IMR-90 (cell line): ENCODE data around the gene GALNT7. TPM values are rescaled to one million over a fixed set of nuclear protein-coding genes. Genes with fewer than 3 reads are reported as not detected.
A peak's percentile ranks its signal among the peaks of the same experiment; 100 is the strongest.

ENCODE experiments used
- ATAC-seq: fragments of 200-7000 bp; cut with Tn5 transposase; 2 replicates; pipeline ENCODE4 v1.9.1; 2020; ENCODE audit warnings: low read depth, mild to moderate bottlenecking, moderate library complexity
- BruUV-seq: library from RNA; stranded (reverse); fragments of 400-500 nt; replicated peaks from 2 replicates; lab custom pipeline; 2021; lab: Mats Ljungman, UMichigan
- CTCF ChIA-PET: fragments of 300-600 bp; formaldehyde crosslinking; extraction: SDS; loops from one replicate; lab custom pipeline; 2021; ENCODE audit warnings: antibody characterized with exemption; lab: Yijun Ruan, JAX
- POLR2A ChIA-PET: fragments of 300-600 bp; sonication (Branson Sonifier 250); formaldehyde crosslinking; loops from one replicate; lab custom pipeline; 2022; ENCODE audit warnings: antibody characterized with exemption; ENCODE audit not compliant: unreplicated experiment; lab: Charles Lee
- DNase-seq: peaks from one replicate; pipeline ENCODE4 v3.0.0; 2013
- H2AFZ ChIP-seq: replicated peaks from 2 replicates; pipeline ENCODE3; 2013; ENCODE audit warnings: low read length, mild to moderate bottlenecking; ENCODE audit not compliant: poor library complexity
- H2AK5ac ChIP-seq: 2 replicates; pipeline ENCODE4 v1.6.1; 2013; ENCODE audit warnings: low read depth, low read length, inconsistent platforms
- H2AK9ac ChIP-seq: replicated peaks from 2 replicates; pipeline ENCODE3; 2013; ENCODE audit warnings: mild to moderate bottlenecking, low read depth, low read length, moderate library complexity; ENCODE audit not compliant: poor library complexity
- H2BK120ac ChIP-seq: 2 replicates; pipeline ENCODE4 v1.6.1; 2013; ENCODE audit warnings: low read depth, low read length, inconsistent platforms
- H2BK15ac ChIP-seq: 3 replicates; pipeline ENCODE4 v1.6.1; 2013; ENCODE audit warnings: low read depth, low read length, inconsistent platforms
- H2BK20ac ChIP-seq: 2 replicates; pipeline ENCODE4 v1.6.1; 2013; ENCODE audit warnings: low read depth, mild to moderate bottlenecking, inconsistent platforms, low read length, moderate library complexity
- H2BK5ac ChIP-seq: 2 replicates; pipeline ENCODE4 v1.6.1; 2013; ENCODE audit warnings: mild to moderate bottlenecking, low read depth, low read length, inconsistent platforms; ENCODE audit not compliant: poor library complexity, severe bottlenecking
- H3K14ac ChIP-seq: replicated peaks from 2 replicates; pipeline ENCODE4 v1.6.1; 2013; ENCODE audit warnings: low read depth, low read length, inconsistent platforms
- H3K18ac ChIP-seq: 2 replicates; pipeline ENCODE4 v1.6.1; 2013; ENCODE audit warnings: low read depth, low read length, control low read depth
- H3K23ac ChIP-seq: 2 replicates; pipeline ENCODE4 v1.6.1; 2013; ENCODE audit warnings: low read depth, low read length, inconsistent platforms
- H3K27ac ChIP-seq: 2 replicates; pipeline ENCODE4 v1.5.1; 2013; ENCODE audit warnings: mild to moderate bottlenecking, control low read depth, low read length; ENCODE audit not compliant: insufficient read depth
- H3K27me3 ChIP-seq: 2 replicates; pipeline ENCODE4 v1.6.1; 2013; ENCODE audit warnings: low read length; ENCODE audit not compliant: control insufficient read depth, insufficient read depth
- H3K36me3 ChIP-seq: 2 replicates; pipeline ENCODE4 v1.6.1; 2013; ENCODE audit warnings: low read length, mixed read lengths; ENCODE audit not compliant: control insufficient read depth, insufficient read depth
- H3K4ac ChIP-seq: 2 replicates; pipeline ENCODE4 v1.6.1; 2013; ENCODE audit warnings: low read depth, low read length, inconsistent platforms
- H3K4me1 ChIP-seq: 2 replicates; pipeline ENCODE4 v1.6.1; 2013; ENCODE audit warnings: low read length, mixed read lengths; ENCODE audit not compliant: control insufficient read depth, insufficient read depth
- H3K4me2 ChIP-seq: 2 replicates; pipeline ENCODE4 v1.6.1; 2013; ENCODE audit warnings: low read depth, mild to moderate bottlenecking, control low read depth, low read length, moderate library complexity
- H3K4me3 ChIP-seq: 2 replicates; pipeline ENCODE4 v1.5.1; 2013; ENCODE audit warnings: low read depth, mild to moderate bottlenecking, control low read depth, low read length, moderate library complexity; ENCODE audit not compliant: insufficient read depth
- H3K56ac ChIP-seq: 2 replicates; pipeline ENCODE4 v1.6.1; 2013; ENCODE audit warnings: low read length, inconsistent platforms; ENCODE audit not compliant: insufficient read depth; ENCODE audit errors: extremely low read depth
- H3K79me1 ChIP-seq, 2 experiments: 2 replicates each; pipeline ENCODE4 v1.6.1; 2013; ENCODE audit warnings: low read length in 2 of 2, inconsistent platforms in 1 of 2, low read depth in 1 of 2
- H3K9ac ChIP-seq: 2 replicates; pipeline ENCODE4 v1.6.1; 2013; ENCODE audit warnings: low read depth, low read length, control low read depth
- H3K9me1 ChIP-seq: 2 replicates; pipeline ENCODE4 v1.6.1; 2013; ENCODE audit warnings: low read length, inconsistent platforms; ENCODE audit not compliant: insufficient read depth
- H3K9me3 ChIP-seq: 2 replicates; pipeline ENCODE4 v1.6.1; 2013; ENCODE audit warnings: low read length; ENCODE audit not compliant: control insufficient read depth, insufficient read depth
- H4K20me1 ChIP-seq: 2 replicates; pipeline ENCODE4 v1.6.1; 2013; ENCODE audit warnings: low read length, inconsistent platforms; ENCODE audit not compliant: insufficient read depth
- H4K5ac ChIP-seq: 2 replicates; pipeline ENCODE4 v1.6.1; 2013; ENCODE audit warnings: mild to moderate bottlenecking, low read depth, low read length, control low read depth
- H4K8ac ChIP-seq, 2 experiments: 2 replicates each; pipeline ENCODE4 v1.6.1; 2013; ENCODE audit warnings: low read depth in 2 of 2, low read length in 2 of 2, control low read depth in 1 of 2, inconsistent platforms in 1 of 2
- H4K91ac ChIP-seq: 2 replicates; pipeline ENCODE4 v1.6.1; 2013; ENCODE audit warnings: low read depth, low read length, inconsistent platforms; ENCODE audit not compliant: insufficient read depth
- CEBPB ChIP-seq: IDR thresholded peaks from 2 replicates; pipeline ENCODE4 v1.6.1; 2012; ENCODE audit warnings: low read depth, low read length, improper control_type of control experiment
- CHD1 ChIP-seq: IDR thresholded peaks from 2 replicates; pipeline ENCODE4 v1.6.1; 2012; ENCODE audit warnings: low read depth, low read length, improper control_type of control experiment
- RFX5 ChIP-seq: IDR thresholded peaks from 2 replicates; pipeline ENCODE4 v1.8.0; 2012; ENCODE audit warnings: low read depth, mild to moderate bottlenecking, low read length, moderate library complexity
- dilution Hi-C: fragments of 300-500 bp; cut with HindIII; formaldehyde crosslinking; loops from one replicate; pipeline ENCODE4 v1.14.3; 2018; ENCODE audit warnings: low sequenced_read_pairs; ENCODE audit not compliant: unreplicated experiment
- in situ Hi-C: fragments of 300-500 bp; cut with MboI; formaldehyde crosslinking; loops from 3 replicates; pipeline ENCODE4 v1.14.3; 2019; ENCODE audit warnings: low sequenced_read_pairs, inconsistent platforms, mixed read lengths
- intact Hi-C: fragments of 100-400 bp; cut with micrococcal nuclease; formaldehyde crosslinking; loops from 2 replicates; pipeline ENCODE4 v1.10.0; 2022
- polyA plus RNA-seq, 3 experiments: library from polyadenylated mRNA; depleted of rRNA; stranded (reverse); fragments of >200 nt; gene quantifications; 2 replicates each; pipeline ENCODE4 v1.2.3, GENCODE V29; 2012; ENCODE audit warnings: low replicate concordance in 1 of 3
- total RNA-seq: library from RNA; depleted of rRNA; stranded (reverse); fragments of >200 nt; gene quantifications from 2 replicates; pipeline ENCODE4 v1.2.3, GENCODE V29; 2012

Gene GALNT7
- total and polyA plus RNA-seq, 2 of the 4 experiments (the other 2 are of a cell fraction): 19.1 to 31.2 TPM

DNA sequence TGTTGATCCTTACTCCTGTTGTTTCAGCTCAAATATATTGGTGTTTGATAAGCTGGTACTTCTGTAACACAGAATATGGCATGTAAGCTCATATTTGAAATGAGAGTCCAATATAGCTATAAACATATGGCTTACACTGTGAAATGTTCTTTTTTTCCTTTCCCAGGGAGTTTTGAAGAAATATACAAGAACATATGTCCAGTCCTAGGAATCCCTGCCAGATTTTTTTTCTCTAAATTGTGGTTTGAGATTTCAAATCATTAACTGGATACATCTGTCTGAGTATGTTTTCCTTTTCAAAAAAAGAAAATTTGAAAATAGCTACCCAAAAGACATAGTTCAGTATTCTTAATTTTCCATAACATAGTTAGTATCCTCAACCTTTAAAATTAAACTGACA is 105.3 kb downstream of the GALNT7 start:
- no peak for ATAC-seq
- Histone ChIP-seq H2AFZ (no peak overlapping the region), H3K4me3 (no peak overlapping the region), H3K23ac (no peak overlapping the region), H2BK15ac (no peak overlapping the region; the same call in 2 of the 3 replicates), H2AK5ac (no peak overlapping the region), H3K18ac (no peak overlapping the region), H4K91ac (no peak overlapping the region), H2BK120ac (no peak overlapping the region), H3K9me1 (no peaks in the 10 kb centered on the region; the same call in 1 of the 2 replicates), H3K9me3 (peaks cover 2% of the 10 kb centered on the region; the same call in 1 of the 2 replicates), H3K14ac (no peak overlapping the region), H3K27ac (peak overlapping the region; percentile 74; the same call in 1 of the 2 replicates), H2AK9ac (no peak overlapping the region), H2BK20ac (no peak overlapping the region), H3K56ac (no peak overlapping the region), H3K27me3 (no peaks in the 10 kb centered on the region), H2BK5ac (no peak overlapping the region), H3K9ac (no peak overlapping the region), H3K4ac (no peak overlapping the region), H4K20me1 (no peaks in the 10 kb centered on the region), H4K8ac (no peak overlapping the region), H3K79me1 (no peaks in the 10 kb centered on the region), H3K4me2 (no peak overlapping the region), H3K36me3 (no peaks in the 10 kb centered on the region), H4K5ac (no peak overlapping the region), H3K4me1 (peaks cover 2% of the 10 kb centered on the region)
- peak; percentile 67 for DNase-seq
- intact Hi-C loops (no loop called here), in situ Hi-C loops (no loop called here), dilution Hi-C loops (loop anchor here (25.0 kb wide), 1 partner anchor 262 kb away; no protein-coding TSS in a partner anchor)
- POLR2A ChIA-PET: no interaction called here
- CTCF ChIA-PET: interaction anchor here (1.1 kb wide), 1 partner anchor 260 kb away, joined by 3 read pairs; no protein-coding TSS in a partner anchor
- TF ChIP-seq CHD1: no peak
- no peak for TF ChIP-seq CEBPB
- no peak for TF ChIP-seq RFX5
- no TSS peak for BruUV-seq
